HEK293 (cell line): ENCODE results near the gene SCFD1.

Experiments used
- INSM2 ChIP-seq: fragments of 450-650 bp; formaldehyde crosslinking; IDR thresholded peaks from 2 replicates; pipeline ENCODE4 v1.5.1; 2016; ENCODE audit warnings: missing biosample characterization, missing genetic modification characterization
- SCRT1 ChIP-seq: fragments of 450-650 bp; formaldehyde crosslinking; IDR thresholded peaks from 2 replicates; pipeline ENCODE4 v1.5.1; 2016; ENCODE audit warnings: missing biosample characterization, missing genetic modification characterization, borderline replicate concordance
- SCRT2 ChIP-seq: fragments of 450-650 bp; formaldehyde crosslinking; IDR thresholded peaks from 2 replicates; pipeline ENCODE4 v1.5.1; 2016; ENCODE audit warnings: missing biosample characterization, missing genetic modification characterization
- SETDB1 ChIP-seq: IDR thresholded peaks from one replicate; pipeline ENCODE4 v1.6.1; 2017; ENCODE audit warnings: mild to moderate bottlenecking, low read length, moderate library complexity, mixed read lengths; ENCODE audit not compliant: insufficient read length
- ZBTB11 ChIP-seq: fragments of 450-650 bp; formaldehyde crosslinking; conservative IDR thresholded peaks from 2 replicates; pipeline ENCODE4 v1.5.1; 2016; ENCODE audit warnings: low read depth, missing biosample characterization, missing genetic modification characterization
- ZBTB20 ChIP-seq: fragments of 450-650 bp; formaldehyde crosslinking; IDR thresholded peaks from 2 replicates; pipeline ENCODE4 v1.5.1; 2016; ENCODE audit warnings: missing biosample characterization, missing genetic modification characterization
- ZBTB44 ChIP-seq: fragments of 450-650 bp; IDR thresholded peaks from 2 replicates; pipeline ENCODE4 v1.5.1; 2018; ENCODE audit warnings: missing biosample characterization, mild to moderate bottlenecking, missing genetic modification characterization
- ZNF114 ChIP-seq: fragments of 450-650 bp; formaldehyde crosslinking; IDR thresholded peaks from 2 replicates; pipeline ENCODE4 v1.5.0; 2017; ENCODE audit warnings: missing biosample characterization, missing genetic modification characterization
- ZNF146 ChIP-seq: fragments of 450-650 bp; formaldehyde crosslinking; IDR thresholded peaks from 2 replicates; pipeline ENCODE4 v1.5.1; 2016; ENCODE audit warnings: missing biosample characterization, missing genetic modification characterization
- ZNF169 ChIP-seq: fragments of 450-650 bp; formaldehyde crosslinking; IDR thresholded peaks from 2 replicates; pipeline ENCODE4 v1.5.1; 2016; ENCODE audit warnings: missing biosample characterization, missing genetic modification characterization
- ZNF2 ChIP-seq: fragments of 450-650 bp; formaldehyde crosslinking; IDR thresholded peaks from 2 replicates; pipeline ENCODE4 v1.5.1; 2016; ENCODE audit warnings: missing biosample characterization, missing genetic modification characterization
- ZNF221 ChIP-seq: fragments of 450-650 bp; formaldehyde crosslinking; IDR thresholded peaks from 2 replicates; pipeline ENCODE4 v1.5.1; 2017; ENCODE audit warnings: missing biosample characterization, missing genetic modification characterization, borderline replicate concordance
- ZNF26 ChIP-seq: fragments of 450-650 bp; formaldehyde crosslinking; IDR thresholded peaks from 2 replicates; pipeline ENCODE4 v1.5.1; 2016; ENCODE audit warnings: missing biosample characterization, missing genetic modification characterization
- ZNF280D ChIP-seq: fragments of 450-650 bp; formaldehyde crosslinking; IDR thresholded peaks from 2 replicates; pipeline ENCODE4 v1.5.1; 2016; ENCODE audit warnings: missing biosample characterization, missing genetic modification characterization
- ZNF341 ChIP-seq: fragments of 450-650 bp; formaldehyde crosslinking; IDR thresholded peaks from 2 replicates; pipeline ENCODE4; 2016; ENCODE audit warnings: low read depth, missing biosample characterization, missing genetic modification characterization
- ZNF433 ChIP-seq: fragments of 450-650 bp; formaldehyde crosslinking; IDR thresholded peaks from 2 replicates; pipeline ENCODE4 v1.5.1; 2016; ENCODE audit warnings: missing biosample characterization, missing genetic modification characterization, low read depth
- ZNF518A ChIP-seq: fragments of 450-650 bp; formaldehyde crosslinking; conservative IDR thresholded peaks from 2 replicates; pipeline ENCODE4 v1.5.1; 2016; ENCODE audit warnings: low read depth, missing biosample characterization, missing genetic modification characterization
- ZNF560 ChIP-seq: fragments of 450-650 bp; formaldehyde crosslinking; IDR thresholded peaks from 2 replicates; pipeline ENCODE4 v1.5.1; 2017; ENCODE audit warnings: missing biosample characterization, missing genetic modification characterization, borderline replicate concordance
- ZNF654 ChIP-seq: fragments of 450-650 bp; formaldehyde crosslinking; IDR thresholded peaks from 2 replicates; pipeline ENCODE4 v1.5.1; 2016; ENCODE audit warnings: low read depth, missing biosample characterization, missing genetic modification characterization
- ZNF677 ChIP-seq: fragments of 450-650 bp; IDR thresholded peaks from 2 replicates; pipeline ENCODE4 v1.5.0; 2018; ENCODE audit warnings: missing biosample characterization, mild to moderate bottlenecking, missing genetic modification characterization, moderate library complexity
- ZNF768 ChIP-seq: fragments of 450-650 bp; formaldehyde crosslinking; IDR thresholded peaks from 2 replicates; pipeline ENCODE4 v1.5.1; 2018; ENCODE audit warnings: missing biosample characterization, mild to moderate bottlenecking, missing genetic modification characterization
- ZNF843 ChIP-seq: fragments of 450-650 bp; formaldehyde crosslinking; IDR thresholded peaks from 2 replicates; pipeline ENCODE4 v1.5.1; 2016; ENCODE audit warnings: missing biosample characterization, missing genetic modification characterization

Gene SCFD1

GRCh38 chr14:30691751-30692398, 69.8 kb downstream of the SCFD1 start (continued):
- no peak for TF ChIP-seq ZNF169
- no peak for TF ChIP-seq ZNF2
- no peak for TF ChIP-seq SCRT1 (tag by site-specific recombination)
- TF ChIP-seq ZNF221 (tag by site-specific recombination) = no peak
- no peak for TF ChIP-seq ZBTB20 (tag by site-specific recombination)
- TF ChIP-seq SCRT2 (tag by site-specific recombination) = no peak
- no peak for TF ChIP-seq ZBTB44 (tag by site-specific recombination)
- TF ChIP-seq ZBTB11 (tag by site-specific recombination) = peak; percentile 44
- no peak for TF ChIP-seq ZNF280D (tag by site-specific recombination)
- peak; percentile 53; the same call in 1 of the 2 replicates for TF ChIP-seq ZNF433 (tag by site-specific recombination)
- no peak for TF ChIP-seq ZNF677 (tag by site-specific recombination)
- 0 out of 2 replicates have a peak, but pooled peaks have one; percentile 15 for TF ChIP-seq ZNF654 (tag by site-specific recombination)
- no peak for TF ChIP-seq INSM2 (tag by site-specific recombination)
- no peak for TF ChIP-seq ZNF146 (tag by site-specific recombination)
- no peak for TF ChIP-seq ZNF114 (tag by site-specific recombination)
- TF ChIP-seq ZNF518A (tag by site-specific recombination) = peak; percentile 78
- peak; percentile 42; the same call in 1 of the 2 replicates for TF ChIP-seq ZNF560
- TF ChIP-seq ZNF768 (tag by site-specific recombination) = no peak
- TF ChIP-seq ZNF26 (tag by site-specific recombination) = no peak
- no peak for TF ChIP-seq ZNF341 (tag by site-specific recombination)
- TF ChIP-seq SETDB1 = no peak
- no peak for TF ChIP-seq ZNF843 (tag by site-specific recombination)
